ENCODE data around the gene RPL28.

Gene RPL28

DNA sequence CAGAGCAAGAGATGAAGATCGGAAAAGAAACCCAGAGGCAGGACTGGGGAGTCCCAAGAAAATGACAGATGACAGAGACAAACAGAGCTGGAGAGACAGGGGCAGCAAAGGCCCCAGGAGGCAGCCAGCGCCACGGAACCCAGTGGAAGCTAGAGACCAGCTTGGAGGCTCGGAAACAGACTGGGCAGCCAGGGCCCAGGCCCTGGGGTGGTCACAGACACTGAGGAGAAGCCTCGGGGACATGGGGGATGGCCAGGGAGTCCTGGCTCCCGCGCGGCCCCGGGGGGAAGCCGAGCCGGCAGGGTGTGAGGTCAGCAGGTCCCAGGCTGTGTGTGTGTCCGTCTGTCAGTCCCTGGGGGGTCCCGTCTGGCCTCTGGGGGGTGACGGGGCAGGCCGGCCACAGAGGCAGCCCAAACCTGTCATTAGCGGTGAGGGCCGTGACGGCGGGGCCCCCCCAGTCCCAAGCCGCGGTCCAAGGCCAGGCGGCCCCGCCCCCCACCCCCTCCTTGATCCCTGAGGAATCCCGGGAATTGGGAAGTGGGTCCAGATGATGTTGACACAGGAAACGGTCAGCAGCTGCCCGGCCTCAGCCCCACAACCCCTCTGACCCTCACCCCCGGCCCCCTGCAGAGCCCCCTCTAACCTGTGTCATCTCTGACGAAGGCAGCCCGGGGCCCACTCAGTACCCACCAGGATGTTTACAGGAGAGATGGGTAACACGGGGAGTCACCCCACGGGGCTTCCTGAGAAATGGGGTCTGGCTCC, 11.6 kb upstream of the RPL28 start:
- DNase-seq, result no peak

DNA sequence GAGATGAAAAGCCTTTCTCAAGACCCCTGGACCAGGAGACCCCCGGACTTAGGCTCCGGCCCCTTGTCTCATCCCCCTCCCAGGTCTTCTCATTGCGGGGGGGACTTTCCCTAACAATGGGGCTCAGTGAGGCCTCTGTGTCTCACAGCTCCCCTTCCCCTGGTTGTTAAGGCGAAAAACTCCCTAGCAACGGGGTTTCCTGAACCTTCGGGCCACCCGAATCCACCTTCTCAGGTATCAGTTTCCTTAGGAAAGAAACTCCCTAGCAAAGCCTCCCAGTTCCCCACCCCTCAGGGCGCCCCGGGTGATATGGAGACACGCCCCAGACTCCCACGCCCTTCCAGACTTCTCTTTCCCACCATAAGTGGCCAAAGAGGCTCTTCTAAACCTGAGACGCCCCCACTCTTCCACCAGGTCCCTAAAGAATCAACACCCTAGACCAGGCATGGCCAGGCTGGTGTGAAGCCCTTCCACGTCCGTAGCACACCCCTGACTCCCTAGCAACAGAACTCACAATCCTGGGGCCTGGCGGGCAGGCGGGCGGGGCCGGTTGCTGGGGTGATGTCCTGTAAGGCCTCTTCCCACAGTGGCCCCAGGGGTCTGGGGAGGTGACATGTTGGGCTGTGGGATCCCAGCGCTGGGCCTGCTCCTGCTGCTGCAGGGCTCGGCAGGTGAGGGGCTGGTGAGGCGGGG, 9.3 kb upstream of the RPL28 start, which contains the start of gene TMEM190:
TSS of gene TMEM190 (plus strand) at position 586 of the 693 bp plus-strand sequence. CDS start at position 614, 28 bp downstream.
- DNase-seq, result no peak

GRCh38 chr19:55377356-55378131, 8.2 kb upstream of the RPL28 start:
- DNase-seq, result no peak

DNA sequence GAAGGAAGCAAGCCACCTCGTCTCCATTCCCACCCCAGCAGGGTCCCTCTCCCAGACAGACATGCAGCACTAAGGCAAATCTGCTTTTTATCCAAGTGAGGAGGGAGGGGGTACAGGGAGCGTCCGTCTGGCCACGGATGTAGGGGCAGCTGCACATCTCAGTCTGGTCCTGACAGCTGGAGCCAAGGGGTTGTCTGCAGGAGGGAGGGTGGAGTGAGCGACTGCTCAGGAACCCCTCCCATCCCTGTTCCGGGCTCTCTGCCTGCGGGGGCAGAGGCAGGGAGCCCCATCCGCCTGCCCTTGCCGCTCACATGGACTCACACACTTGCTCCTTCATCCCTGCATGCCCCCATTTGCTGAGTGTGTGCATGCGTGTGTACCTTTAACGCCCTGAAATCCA, 6.6 kb upstream of the RPL28 start:
- no peak for DNase-seq

- DNase-seq, result no peak
Measured at GRCh38 chr19:55382013-55382412, 3.7 kb upstream of the RPL28 start.

GRCh38 chr19:55382522-55383054, 3.1 kb upstream of the RPL28 start:
- DNase-seq, result no peak

- peak; percentile 67 for DNase-seq
Measured at GRCh38 chr19:55383279-55384130, 2.2 kb upstream of the RPL28 start.

DNA sequence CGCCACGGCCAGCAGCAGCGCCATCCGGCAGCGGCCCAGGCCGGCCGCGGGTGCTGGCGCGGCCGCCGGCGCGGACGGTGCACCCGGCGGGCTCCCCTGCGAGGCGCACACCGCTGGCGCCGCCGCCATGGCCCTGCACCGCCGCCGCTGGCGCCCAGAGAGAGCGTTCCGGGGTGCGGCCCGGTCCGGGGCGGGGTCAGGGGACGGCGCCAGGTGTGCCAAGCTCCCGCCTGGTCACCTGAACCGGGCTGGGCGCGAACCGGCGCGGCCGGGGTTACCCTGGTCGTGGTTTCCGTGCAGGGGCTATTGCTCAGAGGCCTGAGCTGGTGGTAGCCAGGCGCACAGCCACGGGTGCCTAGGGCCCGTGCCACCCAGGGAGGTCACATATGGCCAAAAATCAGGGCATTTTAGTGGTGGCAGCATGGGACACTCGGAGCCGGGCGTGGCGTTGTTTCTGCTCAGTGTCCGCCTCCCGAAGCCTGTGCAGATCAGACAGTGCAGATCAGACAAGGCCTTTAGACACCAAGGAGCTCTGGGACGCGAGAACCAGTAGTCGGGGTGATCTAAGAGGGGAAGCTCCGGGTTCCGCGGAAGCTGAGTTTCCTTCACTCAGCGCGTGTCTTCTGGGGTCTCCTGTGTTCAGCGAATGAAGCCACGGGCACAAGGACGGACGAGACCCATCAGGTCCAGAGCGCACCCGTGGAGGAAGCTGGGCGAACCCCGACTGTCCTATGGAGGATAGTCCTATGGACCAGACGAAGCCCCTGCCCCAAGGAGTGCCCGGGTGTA, 1.4 kb upstream of the RPL28 start, which contains the start of gene TMEM238:
TSS of gene TMEM238 (minus strand) at position 162 of the 789 bp plus-strand sequence. CDS start at position 129, 33 bp downstream.
- DNase-seq, result peak; percentile 62

- peak; percentile 98 for DNase-seq
Measured at GRCh38 chr19:55384920-55385723, 610 bp upstream of the RPL28 start.

DNA sequence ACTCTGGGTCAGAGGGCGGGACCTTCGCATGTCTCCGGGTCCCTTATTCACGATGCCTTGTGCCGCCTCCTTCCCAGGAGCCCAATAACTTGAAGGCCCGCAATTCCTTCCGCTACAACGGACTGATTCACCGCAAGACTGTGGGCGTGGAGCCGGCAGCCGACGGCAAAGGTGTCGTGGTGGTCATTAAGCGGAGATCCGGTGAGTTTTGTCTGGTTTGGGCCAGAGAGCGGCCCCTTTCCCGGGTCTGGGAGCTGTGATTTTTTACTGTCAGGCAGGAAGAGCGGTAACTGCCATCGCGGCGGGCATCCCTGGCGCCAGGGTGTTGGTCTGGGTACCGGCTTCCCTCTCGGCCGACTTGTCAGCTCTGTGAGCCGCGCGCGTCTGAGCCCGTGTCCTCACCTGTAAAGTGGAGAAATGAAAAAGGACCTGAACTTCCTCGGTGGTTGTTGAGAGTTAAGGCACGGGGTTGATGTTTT, 800 bp downstream of the RPL28 start:
- no peak for DNase-seq

DNA sequence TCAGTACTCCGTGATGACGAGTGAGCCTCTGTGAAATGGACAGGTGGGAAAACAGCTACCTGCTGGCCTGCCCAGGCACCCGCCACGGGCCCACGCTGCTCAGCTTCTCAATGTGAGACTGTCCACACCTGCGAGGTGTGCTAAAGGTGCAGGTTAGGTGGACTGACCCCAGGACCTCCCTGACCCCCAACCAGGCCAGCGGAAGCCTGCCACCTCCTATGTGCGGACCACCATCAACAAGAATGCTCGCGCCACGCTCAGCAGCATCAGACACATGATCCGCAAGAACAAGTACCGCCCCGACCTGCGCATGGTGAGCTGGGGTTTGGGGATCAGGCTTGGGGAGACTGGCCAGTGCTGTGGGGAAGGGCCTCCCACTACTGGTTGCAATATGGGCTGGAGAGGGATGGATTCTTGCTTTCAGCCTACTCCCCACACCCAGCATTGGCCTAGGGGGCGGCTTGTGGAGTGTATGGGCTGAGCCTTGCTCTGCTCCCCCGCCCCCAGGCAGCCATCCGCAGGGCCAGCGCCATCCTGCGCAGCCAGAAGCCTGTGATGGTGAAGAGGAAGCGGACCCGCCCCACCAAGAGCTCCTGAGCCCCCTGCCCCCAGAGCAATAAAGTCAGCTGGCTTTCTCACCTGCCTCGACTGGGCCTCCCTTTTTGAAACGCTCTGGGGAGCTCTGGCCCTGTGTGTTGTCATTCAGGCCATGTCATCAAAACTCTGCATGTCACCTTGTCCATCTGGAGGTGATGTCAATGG, 2.2 kb downstream of the RPL28 start:
- no peak for DNase-seq

- no peak for DNase-seq
Measured at GRCh38 chr19:55389386-55390317, 3.9 kb downstream of the RPL28 start.

GRCh38 chr19:55390461-55390880, 4.7 kb downstream of the RPL28 start:
- no peak for DNase-seq

- DNase-seq, result no peak
Measured at GRCh38 chr19:55391191-55391670, 5.5 kb downstream of the RPL28 start.

- DNase-seq, result no peak
Measured at GRCh38 chr19:55391702-55392615, 6.2 kb downstream of the RPL28 start.

DNA sequence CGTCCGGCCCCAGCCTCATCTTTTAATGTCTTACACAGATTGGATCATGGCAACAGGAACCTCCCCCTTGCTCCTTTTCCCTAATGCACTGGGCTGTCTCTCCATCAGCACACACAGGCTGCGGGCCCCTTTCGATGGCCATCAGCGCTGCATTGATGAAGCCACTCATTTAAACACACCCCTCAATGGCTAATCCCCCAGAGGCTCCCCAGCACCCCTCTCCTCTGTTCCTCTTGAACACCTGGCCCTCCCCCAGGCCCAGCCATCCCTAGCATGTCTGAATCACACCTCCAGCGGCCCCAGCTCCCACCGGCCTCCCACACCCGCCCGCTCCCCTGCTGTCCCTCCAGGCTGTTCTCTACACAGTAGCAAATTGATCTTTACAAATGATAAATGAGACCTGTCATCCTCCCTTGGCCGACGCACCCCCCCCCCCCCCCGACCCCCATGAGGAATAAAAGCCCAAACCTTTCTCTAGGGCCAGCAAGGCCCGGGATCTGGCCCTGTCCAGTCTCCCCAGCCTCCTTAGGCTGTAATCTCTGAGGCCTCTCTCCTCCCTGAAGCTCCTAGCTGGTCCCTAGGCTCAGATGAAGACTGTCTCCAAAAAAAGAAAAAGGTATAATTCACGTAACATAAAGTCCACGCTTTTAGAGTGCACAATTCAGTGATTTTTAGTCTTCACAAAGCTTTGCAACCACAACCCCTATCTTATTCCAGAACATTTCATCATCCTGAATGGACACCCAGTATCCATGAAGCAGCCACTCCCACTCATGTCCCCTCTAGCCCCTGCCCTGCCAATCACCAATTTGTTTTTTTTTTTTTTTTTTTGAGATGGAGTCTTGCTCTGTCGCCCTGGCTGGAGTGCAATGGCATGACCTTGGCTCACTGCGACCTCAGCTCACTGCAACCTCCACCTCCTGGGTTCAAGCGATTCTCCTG, 7.4 kb downstream of the RPL28 start:
- no peak for DNase-seq
